ENCODE measurements around the gene SORCS3. TPM values are rescaled to one million over a fixed set of nuclear protein-coding genes. Genes with fewer than 3 reads are reported as not detected.

SORCS3 gene
- total RNA-seq, 1 experiment from 2014 or later: 0.04 TPM

DNA sequence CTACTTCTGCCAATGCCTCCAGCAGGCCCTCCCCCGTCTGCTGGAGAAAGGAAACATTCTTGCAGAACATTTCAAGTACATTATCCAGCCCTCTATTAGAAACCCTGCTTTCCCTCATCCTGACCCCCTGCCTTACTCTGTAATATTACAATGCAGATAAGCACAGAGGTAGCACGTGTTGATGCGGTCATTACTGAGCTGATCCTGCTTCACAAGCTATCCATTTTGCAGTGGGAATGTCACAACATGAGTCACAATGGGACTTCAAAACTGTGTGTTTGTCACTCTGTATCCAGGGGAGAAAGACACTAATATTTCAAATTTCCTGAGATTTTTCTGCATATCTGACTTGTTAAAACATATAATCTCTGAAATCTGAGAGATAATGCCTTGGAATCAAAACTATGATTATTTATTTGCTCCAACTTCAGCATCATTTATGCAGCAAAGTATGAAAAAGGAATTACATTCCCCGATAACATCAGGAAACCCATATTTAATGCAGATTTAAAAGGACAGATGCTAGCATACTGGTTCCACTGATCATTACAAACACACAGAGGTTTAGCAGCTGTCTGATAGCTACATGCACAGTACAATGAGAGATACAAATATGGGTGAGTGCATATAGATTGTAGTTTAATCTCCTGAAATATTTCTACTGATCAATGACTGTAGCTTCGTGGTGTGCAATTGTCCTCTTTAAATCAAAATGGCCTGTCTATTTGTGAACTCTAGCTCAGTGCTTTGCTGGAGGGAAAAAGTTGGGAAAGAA is 239.7 kb downstream of the SORCS3 start:
- no peak overlapping the region for H4K5ac ChIP-seq (ENCODE audit: insufficient read length, low read depth, low read length)
- H3K27ac Mint-ChIP-seq: peak overlapping the region in 1 of 3 experiments; percentile 66; a peak in 1 of 7 replicates
- no peak overlapping the region for H3K14ac ChIP-seq (ENCODE audit: insufficient read depth, low read length)
- H3K18ac ChIP-seq (ENCODE audit: insufficient read length, low read depth, low read length): no peak overlapping the region
- no peak overlapping the region for H4K8ac ChIP-seq (replicated peaks; ENCODE audit: insufficient read length, low read depth, low read length)
- no peak overlapping the region for H3K27ac ChIP-seq (ENCODE audit: insufficient read length, low read depth, low read length)
- H3K4me2 ChIP-seq (ENCODE audit: insufficient read depth, insufficient read length, low read length): no peak overlapping the region
- no peak overlapping the region for H2BK12ac ChIP-seq (ENCODE audit: insufficient read length, low read depth, low read length)
- H3K23ac ChIP-seq (ENCODE audit: insufficient read length, low read depth, low read length): no peak overlapping the region
- no peak for DNase-seq
- H3K9me3 ChIP-seq (ENCODE audit: control insufficient read depth, low read depth, low read length): no peaks in the 10 kb centered on the region
- H3K79me2 ChIP-seq (ENCODE audit: insufficient read depth, low read length): no peaks in the 10 kb centered on the region
- H4K91ac ChIP-seq (ENCODE audit: insufficient read length, low read depth, low read length): no peak overlapping the region
- H2AK5ac ChIP-seq (ENCODE audit: insufficient read length, low read length): no peak overlapping the region
- no peak overlapping the region for H3K4ac ChIP-seq (ENCODE audit: low read depth, low read length)
- H3K4me1 Mint-ChIP-seq: peaks cover 4 to 17% of the 10 kb centered on the region in 2 experiments; a peak in 3 of 4 replicates
- H3K23me2 ChIP-seq (ENCODE audit: insufficient read length, low read depth, low read length, poor library complexity, severe bottlenecking): no peaks in the 10 kb centered on the region
- peaks cover 40% of the 10 kb centered on the region for H3K27me3 Mint-ChIP-seq (ENCODE audit: low read depth)
- no peak overlapping the region for H2BK5ac ChIP-seq (ENCODE audit: insufficient read length, low read length)
- no peaks in the 10 kb centered on the region for H3K9me3 Mint-ChIP-seq
- no peak overlapping the region for H2BK15ac ChIP-seq (ENCODE audit: low read depth, low read length)
- H2AFZ ChIP-seq (ENCODE audit: low read length): no peak overlapping the region
- no CpG with 5 or more reads among the region's 5 CpGs for WGBS (ENCODE audit: extremely low coverage, insufficient read length, low lambda C conversion rate)
- no peaks in the 10 kb centered on the region for H3K36me3 Mint-ChIP-seq (ENCODE audit: insufficient read depth in 1 of 3, low read depth in 3 of 3)
- no peak overlapping the region for H2BK120ac ChIP-seq (ENCODE audit: low read depth, low read length, poor library complexity, severe bottlenecking)
- H3K9ac ChIP-seq (ENCODE audit: extremely low read depth, insufficient read length, low read length): no peak overlapping the region
- no peaks in the 10 kb centered on the region for H4K20me1 ChIP-seq (ENCODE audit: control insufficient read depth, insufficient read depth, insufficient read length)
- no peak overlapping the region for H3K56ac ChIP-seq (ENCODE audit: insufficient read length, low read depth, low read length)
- H3K4me1 ChIP-seq (ENCODE audit: insufficient read depth, low read length): no peaks in the 10 kb centered on the region; the same call in 1 of the 2 replicates
- no peak overlapping the region for H2BK20ac ChIP-seq (ENCODE audit: low read depth, low read length, poor library complexity, severe bottlenecking)
- H3K27me3 ChIP-seq (ENCODE audit: insufficient read depth, low read length): no peaks in the 10 kb centered on the region
- no peaks in the 10 kb centered on the region for H3K79me1 ChIP-seq (ENCODE audit: insufficient read depth, low read depth, low read length, poor library complexity, severe bottlenecking)
- H3T11ph ChIP-seq (ENCODE audit: low read length): no peak overlapping the region
- H3K4me3 Mint-ChIP-seq: no peak overlapping the region; a peak in 1 of 5 replicates
- TF ChIP-seq, protein P1, sequence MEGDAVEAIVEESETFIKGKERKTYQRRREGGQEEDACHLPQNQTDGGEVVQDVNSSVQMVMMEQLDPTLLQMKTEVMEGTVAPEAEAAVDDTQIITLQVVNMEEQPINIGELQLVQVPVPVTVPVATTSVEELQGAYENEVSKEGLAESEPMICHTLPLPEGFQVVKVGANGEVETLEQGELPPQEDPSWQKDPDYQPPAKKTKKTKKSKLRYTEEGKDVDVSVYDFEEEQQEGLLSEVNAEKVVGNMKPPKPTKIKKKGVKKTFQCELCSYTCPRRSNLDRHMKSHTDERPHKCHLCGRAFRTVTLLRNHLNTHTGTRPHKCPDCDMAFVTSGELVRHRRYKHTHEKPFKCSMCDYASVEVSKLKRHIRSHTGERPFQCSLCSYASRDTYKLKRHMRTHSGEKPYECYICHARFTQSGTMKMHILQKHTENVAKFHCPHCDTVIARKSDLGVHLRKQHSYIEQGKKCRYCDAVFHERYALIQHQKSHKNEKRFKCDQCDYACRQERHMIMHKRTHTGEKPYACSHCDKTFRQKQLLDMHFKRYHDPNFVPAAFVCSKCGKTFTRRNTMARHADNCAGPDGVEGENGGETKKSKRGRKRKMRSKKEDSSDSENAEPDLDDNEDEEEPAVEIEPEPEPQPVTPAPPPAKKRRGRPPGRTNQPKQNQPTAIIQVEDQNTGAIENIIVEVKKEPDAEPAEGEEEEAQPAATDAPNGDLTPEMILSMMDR (conservative IDR thresholded peaks at IDR 0.05): no peak

All from H9 (cell line).